GM19463 (cell line): Measurements from ENCODE around the gene MARCHF10.

Experiments used
- ATAC-seq: cut with Tn5 transposase; IDR thresholded peaks from one replicate; pipeline ENCODE4 v1.9.1; 2021; ENCODE audit warnings: mild to moderate bottlenecking, moderate library complexity; ENCODE audit not compliant: unreplicated experiment

Gene MARCHF10

GRCh38 chr17:62681061-62681938 is 126.8 kb downstream of the MARCHF10 start:
- no peak for ATAC-seq

GRCh38 chr17:62680541-62681052 is 127.5 kb downstream of the MARCHF10 start:
- ATAC-seq, result no peak

- no peak for ATAC-seq
These were observed 128.2 kb downstream of the MARCHF10 start for GRCh38 chr17:62679866-62680377.

- ATAC-seq, result no peak
These were observed 129.7 kb downstream of the MARCHF10 start for GRCh38 chr17:62678214-62678919.

- ATAC-seq, result no peak
These were observed 131.0 kb downstream of the MARCHF10 start for GRCh38 chr17:62676952-62677596.

GRCh38 chr17:62676231-62676943 is 131.7 kb downstream of the MARCHF10 start:
- ATAC-seq, result no peak

GRCh38 chr17:62675701-62676100 is 132.4 kb downstream of the MARCHF10 start:
- no peak for ATAC-seq

- ATAC-seq, result no peak
These were observed 132.9 kb downstream of the MARCHF10 start for GRCh38 chr17:62675260-62675659.

- ATAC-seq, result no peak
These were observed 133.3 kb downstream of the MARCHF10 start for GRCh38 chr17:62674841-62675240.

GRCh38 chr17:62674363-62674739 is 133.8 kb downstream of the MARCHF10 start:
- no peak for ATAC-seq

- no peak for ATAC-seq
These were observed 134.3 kb downstream of the MARCHF10 start for GRCh38 chr17:62673614-62674362.

GRCh38 chr17:62672957-62673356 is 135.2 kb downstream of the MARCHF10 start:
- ATAC-seq, result no peak

GRCh38 chr17:62671553-62671952 is 136.6 kb downstream of the MARCHF10 start:
- ATAC-seq, result no peak

- no peak for ATAC-seq
These were observed 137.8 kb downstream of the MARCHF10 start for GRCh38 chr17:62670202-62670821.

GRCh38 chr17:62668091-62668804 is 139.9 kb downstream of the MARCHF10 start:
- ATAC-seq, result no peak

GRCh38 chr17:62666801-62667591 is 141.1 kb downstream of the MARCHF10 start:
- no peak for ATAC-seq

- ATAC-seq, result no peak
These were observed 141.9 kb downstream of the MARCHF10 start for GRCh38 chr17:62666061-62666800.
